Type B pancreatic cell (in vitro differentiated cells): Measurements from ENCODE around the gene CYSRT1. TPM values are rescaled to one million over a fixed set of nuclear protein-coding genes. Genes with fewer than 3 reads are reported as not detected.

Source experiments
- DNase-seq: peaks from one replicate; pipeline ENCODE4 v3.0.0; 2021; ENCODE audit warnings: mixed read lengths; ENCODE audit not compliant: unreplicated experiment; ENCODE audit errors: extremely low spot score
- H3K27ac Mint-ChIP-seq: 2 replicates; pipeline ENCODE4 v1.8.0; 2021; ENCODE audit warnings: mild to moderate bottlenecking, mixed read lengths
- H3K27me3 Mint-ChIP-seq: 2 replicates; pipeline ENCODE4 v1.8.0; 2021; ENCODE audit warnings: mixed read lengths
- H3K36me3 Mint-ChIP-seq: 2 replicates; pipeline ENCODE4 v1.8.0; 2021; ENCODE audit warnings: mixed read lengths
- H3K4me1 Mint-ChIP-seq: one replicate; pipeline ENCODE4 v1.8.0; 2021; ENCODE audit warnings: mixed read lengths; ENCODE audit not compliant: unreplicated experiment
- H3K4me3 Mint-ChIP-seq: 2 replicates; pipeline ENCODE4 v1.8.0; 2021; ENCODE audit warnings: mild to moderate bottlenecking, mixed read lengths
- H3K9me3 Mint-ChIP-seq: 2 replicates; pipeline ENCODE4 v1.8.0; 2021; ENCODE audit warnings: mixed read lengths
- CTCF ChIP-seq: fragments of 200-600 bp; sonication (generic); conservative IDR thresholded peaks from 2 replicates; pipeline ENCODE4 v1.5.0; 2021; ENCODE audit warnings: antibody characterized with exemption, mild to moderate bottlenecking
- total RNA-seq: library from RNA; stranded (reverse); gene quantifications from 2 replicates; pipeline ENCODE4 v1.2.1, GENCODE V29; 2021; ENCODE audit warnings: low replicate concordance

Gene CYSRT1
- total RNA-seq, 1 donor from 2014 or later = 1.5 TPM

DNA sequence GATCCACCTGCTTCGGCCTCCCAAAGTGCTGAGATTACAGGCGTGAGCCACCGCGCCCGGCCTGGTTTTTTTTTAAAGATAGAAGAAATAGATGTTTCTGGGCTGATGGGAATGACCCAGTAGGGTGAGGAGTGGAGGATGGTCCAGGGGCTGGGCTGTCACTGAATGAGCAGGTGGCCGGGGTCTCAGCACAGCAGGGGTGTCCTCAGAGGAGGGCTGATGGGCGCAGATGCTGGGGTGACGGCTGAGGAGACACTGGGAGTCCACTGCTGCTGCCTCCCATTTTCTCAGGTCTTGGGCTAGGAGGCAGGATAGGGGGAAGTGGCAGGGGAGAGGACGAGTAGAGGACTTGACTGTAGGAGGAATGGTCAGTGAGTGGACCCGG is 50.2 kb downstream of the CYSRT1 start:
- Mint-ChIP-seq H3K36me3 (no peaks in the 10 kb centered on the region), H3K4me1 (peaks cover 17% of the 10 kb centered on the region), H3K27ac (peak overlapping the region; percentile 61), H3K4me3 (peak overlapping the region; percentile 14), H3K9me3 (no peaks in the 10 kb centered on the region), H3K27me3 (no peaks in the 10 kb centered on the region)
- TF ChIP-seq CTCF = no peak
- no peak for DNase-seq

Other genes with a start within 250 kb of the CYSRT1 start
- 1.4 and 1.7 TPM in 2 replicates for gene PTGDS, start 247.7 kb upstream of the CYSRT1 start, total RNA-seq
- not detected in 2 replicates for gene LCNL1, start 242.2 kb upstream of the CYSRT1 start, total RNA-seq
- 63.4 and 100 TPM in 2 replicates for gene PAXX, start 232.8 kb upstream of the CYSRT1 start, total RNA-seq
- 38.6 and 63.3 TPM in 2 replicates for gene CLIC3, start 228.6 kb upstream of the CYSRT1 start, total RNA-seq
- gene ABCA2, start 196.9 kb upstream of the CYSRT1 start, total RNA-seq = 44.7 and 47.7 TPM in 2 replicates
- not detected in 2 replicates for gene FUT7, start 193.1 kb upstream of the CYSRT1 start, total RNA-seq
- gene NPDC1, start 179.0 kb upstream of the CYSRT1 start, total RNA-seq = 68.0 and 70.3 TPM in 2 replicates
- gene ENTPD2, start 171.1 kb upstream of the CYSRT1 start, total RNA-seq = 3.3 and 6.4 TPM in 2 replicates
- 19.1 and 21.9 TPM in 2 replicates for gene SAPCD2, start 154.6 kb upstream of the CYSRT1 start, total RNA-seq
- 3.4 and 5.4 TPM in 2 replicates for gene UAP1L1, start 147.7 kb upstream of the CYSRT1 start, total RNA-seq
- 50.3 and 58.9 TPM in 2 replicates for gene MAN1B1, start 138.2 kb upstream of the CYSRT1 start, total RNA-seq
- 86.5 and 86.7 TPM in 2 replicates for gene DPP7, start 110.4 kb upstream of the CYSRT1 start, total RNA-seq
- 0.29 and 0.94 TPM in 2 replicates for gene GRIN1, start 86.0 kb upstream of the CYSRT1 start, total RNA-seq
- gene LRRC26, start 55.1 kb upstream of the CYSRT1 start, total RNA-seq = 0.77 and 1.4 TPM in 2 replicates
- gene TMEM210, start 53.1 kb upstream of the CYSRT1 start, total RNA-seq = not detected in 2 replicates
- 63.5 and 65.0 TPM in 2 replicates for gene ANAPC2, start 36.6 kb upstream of the CYSRT1 start, total RNA-seq
- 64.9 and 74.8 TPM in 2 replicates for gene SSNA1, start 36.5 kb upstream of the CYSRT1 start, total RNA-seq
- gene TPRN, start 24.4 kb upstream of the CYSRT1 start, total RNA-seq = 24.1 and 28.4 TPM in 2 replicates
- 42.3 and 46.3 TPM in 2 replicates for gene TMEM203, start 19.5 kb upstream of the CYSRT1 start, total RNA-seq
- gene NDOR1, start 19.5 kb upstream of the CYSRT1 start, total RNA-seq = 18.9 and 28.0 TPM in 2 replicates
- gene RNF208, start 2.9 kb upstream of the CYSRT1 start, total RNA-seq = 12.1 and 15.7 TPM in 2 replicates
- gene RNF224, start 2.3 kb downstream of the CYSRT1 start, total RNA-seq = 0.36 and 0.48 TPM in 2 replicates
- 0.41 and 0.81 TPM in 2 replicates for gene SLC34A3, start 5.7 kb downstream of the CYSRT1 start, total RNA-seq
- 326 and 349 TPM in 2 replicates for gene TUBB4B, start 16.1 kb downstream of the CYSRT1 start, total RNA-seq
- 0.31 TPM in 1 of 2 replicates, not detected in the other for gene STPG3, start 26.1 kb downstream of the CYSRT1 start, total RNA-seq
- gene NELFB, start 30.2 kb downstream of the CYSRT1 start, total RNA-seq = 52.4 and 61.9 TPM in 2 replicates
- 2.7 and 4.5 TPM in 2 replicates for gene TOR4A, start 52.6 kb downstream of the CYSRT1 start, total RNA-seq
- gene NRARP, start 77.1 kb downstream of the CYSRT1 start, total RNA-seq = 17.9 and 21.7 TPM in 2 replicates
- gene EXD3, start 198.0 kb downstream of the CYSRT1 start, total RNA-seq = 15.5 and 19.5 TPM in 2 replicates
- gene NOXA1, start 198.2 kb downstream of the CYSRT1 start, total RNA-seq = 6.4 and 14.3 TPM in 2 replicates
- 2.1 and 3.5 TPM in 2 replicates for gene ENTPD8, start 216.2 kb downstream of the CYSRT1 start, total RNA-seq
- 51.2 and 67.8 TPM in 2 replicates for gene NSMF, start 234.2 kb downstream of the CYSRT1 start, total RNA-seq